Upper lobe of left lung (tissue), 6 donors: ENCODE results near the gene RGS4. TPM values are rescaled to one million over a fixed set of nuclear protein-coding genes. Genes with fewer than 3 reads are reported as not detected.

Experiments
- ATAC-seq, 2 donors: fragments of 200-7000 bp; cut with Tn5 transposase; one replicate each; pipeline ENCODE4 v1.9.1; 2022; ENCODE audit warnings: mild to moderate bottlenecking in 2 of 2, moderate library complexity in 2 of 2; ENCODE audit not compliant: low FRiP score in 2 of 2
- DNase-seq, 2 donors: peaks; one replicate each; pipeline ENCODE4 v3.0.0-alpha.2; 2019 to 2020
- H3K27ac ChIP-seq, 4 donors: fragments of 200-600 bp; sonication (generic); one replicate each; pipeline ENCODE4 v1.5.1; 2016 to 2019
- H3K27me3 ChIP-seq, 4 donors: fragments of 200-600 bp; sonication (generic); one replicate each; pipeline ENCODE4 v1.5.1; 2017 to 2019
- H3K36me3 ChIP-seq, 4 donors: fragments of 200-600 bp; sonication (generic); one replicate each; pipeline ENCODE4 v1.5.1; 2016 to 2019
- H3K4me1 ChIP-seq, 4 donors: fragments of 200-600 bp; sonication (generic); one replicate each; pipeline ENCODE4 v1.5.1; 2018 to 2019
- H3K4me3 ChIP-seq, 4 donors: fragments of 200-600 bp; sonication (generic); one replicate each; pipeline ENCODE4 v1.5.1; 2017 to 2019; ENCODE audit warnings: mild to moderate bottlenecking in 2 of 4, moderate library complexity in 1 of 4
- H3K9me3 ChIP-seq, 4 donors: fragments of 200-600 bp; sonication (generic); one replicate each; pipeline ENCODE4 v1.5.1; 2018 to 2019
- CTCF ChIP-seq, 6 experiments: fragments of 450-650 bp in 4 of 6; fragments of 200-600 bp in 2 of 6; sonication (generic) in 2 of 6; IDR thresholded peaks; one replicate each; pipeline ENCODE4 v1.5.1; 2016 to 2019; ENCODE audit warnings: antibody characterized with exemption in 6 of 6
- EP300 ChIP-seq, 4 donors: sonication (generic); formaldehyde crosslinking; IDR thresholded peaks; one replicate each; pipeline ENCODE4 v1.5.1; 2017; ENCODE audit warnings: antibody characterized with exemption in 4 of 4, control low read depth in 2 of 4
- POLR2A ChIP-seq, 4 donors: fragments of 450-650 bp; IDR thresholded peaks; one replicate each; pipeline ENCODE4 v1.5.1; 2016 to 2017; ENCODE audit warnings: antibody characterized with exemption in 4 of 4, mild to moderate bottlenecking in 2 of 4
- POLR2AphosphoS5 ChIP-seq, 2 donors: sonication (generic); formaldehyde crosslinking; IDR thresholded peaks; one replicate each; pipeline ENCODE4 v1.5.1; 2017; ENCODE audit warnings: antibody characterized with exemption in 2 of 2
- WGBS, 2 donors: methylation state at CpG; one replicate each; pipeline ENCODE4 v1.1.5; 2017 to 2018; 5-methylcytosine and 5-hydroxymethylcytosine counted together
- total RNA-seq, 6 donors: library from RNA; depleted of rRNA in 4 of 6; stranded (reverse); fragments of >200 nt in 4 of 6; gene quantifications; one replicate each; pipeline versions ENCODE4 v1.1.0 to v1.2.1, GENCODE V29; 2016 to 2021
- donor health status: DM: no; HTN: no; CAD: no; lungs with moderate emphysema.
- donor health status: DM: no; HTN: yes; CAD: no; lungs with severe emphysema.

The RGS4 gene
- total RNA-seq, 6 donors from 2014 or later = 0.30 to 2.2 (median 0.93) TPM; not detected in 2

- TF ChIP-seq EP300 (IDR thresholded peaks at IDR 0.05) (no peak), POLR2A (IDR thresholded peaks at IDR 0.05) (no peak), POLR2AphosphoS5 (IDR thresholded peaks at IDR 0.05) (no peak), CTCF (IDR thresholded peaks at IDR 0.05) (no peak)
- H3K27ac ChIP-seq = no peak overlapping the region
- no peak overlapping the region for H3K4me3 ChIP-seq
- H3K36me3 ChIP-seq = no peaks in the 10 kb centered on the region
- H3K4me1 ChIP-seq = peaks cover 0 to 8% (median 2%) of the 10 kb centered on the region in 4 donors
- ATAC-seq (no peak), DNase-seq (no peak)
- WGBS, 2 donors = 72 to 77% methylated on average over 4 of the region's 4 CpGs
- no peaks in the 10 kb centered on the region for H3K27me3 ChIP-seq
- H3K9me3 ChIP-seq = no peaks in the 10 kb centered on the region
Observed at GRCh38 chr1:163055531-163055930, 13.6 kb upstream of the RGS4 start.

- Histone ChIP-seq H3K27me3 (no peaks in the 10 kb centered on the region), H3K27ac (no peak overlapping the region), H3K4me1 (peaks cover 0 to 8% (median 2%) of the 10 kb centered on the region in 4 donors), H3K36me3 (no peaks in the 10 kb centered on the region), H3K4me3 (no peak overlapping the region), H3K9me3 (no peaks in the 10 kb centered on the region)
- TF ChIP-seq CTCF (IDR thresholded peaks at IDR 0.05) (no peak), POLR2AphosphoS5 (IDR thresholded peaks at IDR 0.05) (no peak), EP300 (IDR thresholded peaks at IDR 0.05) (no peak), POLR2A (IDR thresholded peaks at IDR 0.05) (no peak)
- ATAC-seq = no peak
- DNase-seq = no peak
Observed at GRCh38 chr1:163056831-163057230, 12.3 kb upstream of the RGS4 start.

- Histone ChIP-seq H3K27ac (no peak overlapping the region), H3K27me3 (no peaks in the 10 kb centered on the region), H3K9me3 (no peaks in the 10 kb centered on the region), H3K4me3 (no peak overlapping the region), H3K4me1 (peaks cover 0 to 3% (median under 1%) of the 10 kb centered on the region in 4 donors), H3K36me3 (no peaks in the 10 kb centered on the region)
- 79 to 85% methylated on average over 1 of the region's 1 CpG for WGBS, 2 donors
- no peak for DNase-seq
- TF ChIP-seq POLR2A (IDR thresholded peaks at IDR 0.05) (no peak), POLR2AphosphoS5 (IDR thresholded peaks at IDR 0.05) (no peak), EP300 (IDR thresholded peaks at IDR 0.05) (no peak), CTCF (IDR thresholded peaks at IDR 0.05) (no peak)
- ATAC-seq = no peak
Observed at GRCh38 chr1:163060343-163061007, 8.7 kb upstream of the RGS4 start.

- no peak for DNase-seq
- TF ChIP-seq EP300 (IDR thresholded peaks at IDR 0.05) = no peak
- no peak for TF ChIP-seq POLR2A (IDR thresholded peaks at IDR 0.05)
- no peak for TF ChIP-seq CTCF (IDR thresholded peaks at IDR 0.05)
- no peak for TF ChIP-seq POLR2AphosphoS5 (IDR thresholded peaks at IDR 0.05)
- H3K9me3 ChIP-seq = no peaks in the 10 kb centered on the region
- ATAC-seq = no peak
- no peak overlapping the region for H3K27ac ChIP-seq
- H3K4me1 ChIP-seq = no peaks in the 10 kb centered on the region
- no peaks in the 10 kb centered on the region for H3K36me3 ChIP-seq
- H3K27me3 ChIP-seq = no peaks in the 10 kb centered on the region
- H3K4me3 ChIP-seq = no peak overlapping the region
Observed at GRCh38 chr1:163063143-163063542, 6.0 kb upstream of the RGS4 start.

GRCh38 chr1:163063610-163064009 lies 5.6 kb upstream of the RGS4 start:
- ATAC-seq (no peak), DNase-seq (no peak)
- 53 to 59% methylated on average over 3 of the region's 3 CpGs for WGBS, 2 donors
- Histone ChIP-seq H3K4me3 (no peak overlapping the region), H3K4me1 (peaks cover 0 to 1% (median 0%) of the 10 kb centered on the region in 4 donors), H3K27ac (no peak overlapping the region), H3K27me3 (no peaks in the 10 kb centered on the region), H3K9me3 (no peaks in the 10 kb centered on the region), H3K36me3 (no peaks in the 10 kb centered on the region)
- TF ChIP-seq EP300 (IDR thresholded peaks at IDR 0.05) (no peak), POLR2AphosphoS5 (IDR thresholded peaks at IDR 0.05) (no peak), POLR2A (IDR thresholded peaks at IDR 0.05) (no peak)
